ENCODE data around the gene LIN9. TPM values are rescaled to one million over a fixed set of nuclear protein-coding genes. Genes with fewer than 3 reads are reported as not detected.
"Not testable (repeated sequence)": the region's sequence is repeated elsewhere in the genome, so short reads cannot be mapped to it uniquely, and the experiment has no call there.

LIN9 gene
- total and polyA plus RNA-seq, 2 experiments from 2014 or later = 11.8 to 16.9 TPM

GRCh38 chr1:226340111-226340510, 31.1 kb upstream of the LIN9 start:
- H3K4me3 Mint-ChIP-seq; H3K27me3 ChIP-seq (ENCODE audit: insufficient read depth); H3F3A ChIP-seq (replicated peaks; ENCODE audit: low read depth); H3K4me2 ChIP-seq; H3K4me1 Mint-ChIP-seq; H3K27ac ChIP-seq (ENCODE audit: low read depth); H4K20me1 ChIP-seq (replicated peaks; ENCODE audit: insufficient read depth); ATAC-seq; H3K36me3 ChIP-seq (ENCODE audit: insufficient read depth); H2AFZ ChIP-seq; H3K79me2 ChIP-seq (replicated peaks; ENCODE audit: insufficient read depth); DNase-seq (ENCODE audit: low spot score); H3K4me3 ChIP-seq; H3K27me3 Mint-ChIP-seq (ENCODE audit: insufficient read depth, low read depth, poor library complexity); H3K9me2 ChIP-seq (ENCODE audit: insufficient read depth); H3K27ac Mint-ChIP-seq; H3K4me1 ChIP-seq (ENCODE audit: insufficient read depth); H3K36me3 Mint-ChIP-seq (ENCODE audit: low read depth): not testable (repeated sequence)
- H3K9me3 Mint-ChIP-seq = peaks cover 24% of the 10 kb centered on the region

GRCh38 chr1:226337276-226337875, 28.4 kb upstream of the LIN9 start:
- H3K36me3 Mint-ChIP-seq (ENCODE audit: low read depth) = no peaks in the 10 kb centered on the region; the same call in 1 of the 3 replicates
- peaks cover 20% of the 10 kb centered on the region for H3K9me3 Mint-ChIP-seq
- peaks cover 5% of the 10 kb centered on the region for H3K27me3 Mint-ChIP-seq (ENCODE audit: insufficient read depth, low read depth, poor library complexity)
- H3K4me2 ChIP-seq = no peak overlapping the region
- H3K27me3 ChIP-seq (ENCODE audit: insufficient read depth) = no peaks in the 10 kb centered on the region
- no peaks in the 10 kb centered on the region for H3K9me2 ChIP-seq (ENCODE audit: insufficient read depth)
- no peak for ATAC-seq
- H3K4me3 ChIP-seq = no peak overlapping the region
- no peaks in the 10 kb centered on the region for H3F3A ChIP-seq (replicated peaks; ENCODE audit: low read depth)
- H3K27ac Mint-ChIP-seq = no peak overlapping the region
- peaks cover 4% of the 10 kb centered on the region; the same call in 2 of the 3 replicates for H3K4me1 Mint-ChIP-seq
- no peaks in the 10 kb centered on the region for H3K36me3 ChIP-seq (ENCODE audit: insufficient read depth)
- no peaks in the 10 kb centered on the region for H3K79me2 ChIP-seq (replicated peaks; ENCODE audit: insufficient read depth)
- no peak for DNase-seq (ENCODE audit: low spot score)
- H2AFZ ChIP-seq = no peak overlapping the region
- no peak overlapping the region for H3K4me3 Mint-ChIP-seq
- no peaks in the 10 kb centered on the region for H4K20me1 ChIP-seq (replicated peaks; ENCODE audit: insufficient read depth)
- H3K4me1 ChIP-seq (ENCODE audit: insufficient read depth) = no peaks in the 10 kb centered on the region
- no peak overlapping the region for H3K27ac ChIP-seq (ENCODE audit: low read depth)
- TF ChIP-seq EZH2 (IDR thresholded peaks at IDR 0.05; ENCODE audit: low read depth, unreplicated experiment) (no peak), EZH2phosphoT487 (IDR thresholded peaks at IDR 0.05; ENCODE audit: unreplicated experiment) (no peak), POLR2AphosphoS5 (IDR thresholded peaks at IDR 0.05; ENCODE audit: low read depth) (no peak), CREB1 (CRISPR knock-in tag; IDR thresholded peaks at IDR 0.05; ENCODE audit: low read depth) (no peak), STAT1 (IDR thresholded peaks at IDR 0.05; ENCODE audit: unreplicated experiment) (no peak), NANOG (IDR thresholded peaks at IDR 0.05; ENCODE audit: borderline replicate concordance) (no peak), ZNF114 (CRISPR knock-in tag; IDR thresholded peaks at IDR 0.05) (no peak), JUNB (IDR thresholded peaks at IDR 0.05; ENCODE audit: unreplicated experiment) (no peak), ZNF462 (CRISPR knock-in tag; IDR thresholded peaks at IDR 0.05) (no peak), ZNF331 (CRISPR knock-in tag; IDR thresholded peaks at IDR 0.05; ENCODE audit: low read depth) (no peak), REST (IDR thresholded peaks at IDR 0.05; ENCODE audit: unreplicated experiment) (no peak)

All from GM23338 (cell line).